IMR-90 (cell line): ENCODE results near the gene PXT1. TPM values are rescaled to one million over a fixed set of nuclear protein-coding genes. Genes with fewer than 3 reads are reported as not detected.
"Not testable (repeated sequence)": the region's sequence is repeated elsewhere in the genome, so short reads cannot be mapped to it uniquely, and the experiment has no call there.

Experiments used
- ATAC-seq: fragments of 200-7000 bp; cut with Tn5 transposase; 2 replicates; pipeline ENCODE4 v1.9.1; 2020; ENCODE audit warnings: low read depth, mild to moderate bottlenecking, moderate library complexity
- BruUV-seq: library from RNA; stranded (reverse); fragments of 400-500 nt; replicated peaks from 2 replicates; lab custom pipeline; 2021; lab: Mats Ljungman, UMichigan
- CTCF ChIA-PET: fragments of 300-600 bp; formaldehyde crosslinking; extraction: SDS; loops from one replicate; lab custom pipeline; 2021; ENCODE audit warnings: antibody characterized with exemption; lab: Yijun Ruan, JAX
- POLR2A ChIA-PET: fragments of 300-600 bp; sonication (Branson Sonifier 250); formaldehyde crosslinking; loops from one replicate; lab custom pipeline; 2022; ENCODE audit warnings: antibody characterized with exemption; ENCODE audit not compliant: unreplicated experiment; lab: Charles Lee
- DNase-seq: peaks from one replicate; pipeline ENCODE4 v3.0.0; 2013
- H2AFZ ChIP-seq: replicated peaks from 2 replicates; pipeline ENCODE3; 2013; ENCODE audit warnings: low read length, mild to moderate bottlenecking; ENCODE audit not compliant: poor library complexity
- H2AK5ac ChIP-seq: 2 replicates; pipeline ENCODE4 v1.6.1; 2013; ENCODE audit warnings: low read depth, low read length, inconsistent platforms
- H2AK9ac ChIP-seq: replicated peaks from 2 replicates; pipeline ENCODE3; 2013; ENCODE audit warnings: mild to moderate bottlenecking, low read depth, low read length, moderate library complexity; ENCODE audit not compliant: poor library complexity
- H2BK120ac ChIP-seq: 2 replicates; pipeline ENCODE4 v1.6.1; 2013; ENCODE audit warnings: low read depth, low read length, inconsistent platforms
- H2BK15ac ChIP-seq: 3 replicates; pipeline ENCODE4 v1.6.1; 2013; ENCODE audit warnings: low read depth, low read length, inconsistent platforms
- H2BK20ac ChIP-seq: 2 replicates; pipeline ENCODE4 v1.6.1; 2013; ENCODE audit warnings: low read depth, mild to moderate bottlenecking, inconsistent platforms, low read length, moderate library complexity
- H2BK5ac ChIP-seq: 2 replicates; pipeline ENCODE4 v1.6.1; 2013; ENCODE audit warnings: mild to moderate bottlenecking, low read depth, low read length, inconsistent platforms; ENCODE audit not compliant: poor library complexity, severe bottlenecking
- H3K14ac ChIP-seq: replicated peaks from 2 replicates; pipeline ENCODE4 v1.6.1; 2013; ENCODE audit warnings: low read depth, low read length, inconsistent platforms
- H3K18ac ChIP-seq: 2 replicates; pipeline ENCODE4 v1.6.1; 2013; ENCODE audit warnings: low read depth, low read length, control low read depth
- H3K23ac ChIP-seq: 2 replicates; pipeline ENCODE4 v1.6.1; 2013; ENCODE audit warnings: low read depth, low read length, inconsistent platforms
- H3K27ac ChIP-seq: 2 replicates; pipeline ENCODE4 v1.5.1; 2013; ENCODE audit warnings: mild to moderate bottlenecking, control low read depth, low read length; ENCODE audit not compliant: insufficient read depth
- H3K27me3 ChIP-seq: 2 replicates; pipeline ENCODE4 v1.6.1; 2013; ENCODE audit warnings: low read length; ENCODE audit not compliant: control insufficient read depth, insufficient read depth
- H3K36me3 ChIP-seq: 2 replicates; pipeline ENCODE4 v1.6.1; 2013; ENCODE audit warnings: low read length, mixed read lengths; ENCODE audit not compliant: control insufficient read depth, insufficient read depth
- H3K4ac ChIP-seq: 2 replicates; pipeline ENCODE4 v1.6.1; 2013; ENCODE audit warnings: low read depth, low read length, inconsistent platforms
- H3K4me1 ChIP-seq: 2 replicates; pipeline ENCODE4 v1.6.1; 2013; ENCODE audit warnings: low read length, mixed read lengths; ENCODE audit not compliant: control insufficient read depth, insufficient read depth
- H3K4me2 ChIP-seq: 2 replicates; pipeline ENCODE4 v1.6.1; 2013; ENCODE audit warnings: low read depth, mild to moderate bottlenecking, control low read depth, low read length, moderate library complexity
- H3K4me3 ChIP-seq: 2 replicates; pipeline ENCODE4 v1.5.1; 2013; ENCODE audit warnings: low read depth, mild to moderate bottlenecking, control low read depth, low read length, moderate library complexity; ENCODE audit not compliant: insufficient read depth
- H3K56ac ChIP-seq: 2 replicates; pipeline ENCODE4 v1.6.1; 2013; ENCODE audit warnings: low read length, inconsistent platforms; ENCODE audit not compliant: insufficient read depth; ENCODE audit errors: extremely low read depth
- H3K79me1 ChIP-seq, 2 experiments: 2 replicates each; pipeline ENCODE4 v1.6.1; 2013; ENCODE audit warnings: low read length in 2 of 2, inconsistent platforms in 1 of 2, low read depth in 1 of 2
- H3K9ac ChIP-seq: 2 replicates; pipeline ENCODE4 v1.6.1; 2013; ENCODE audit warnings: low read depth, low read length, control low read depth
- H3K9me1 ChIP-seq: 2 replicates; pipeline ENCODE4 v1.6.1; 2013; ENCODE audit warnings: low read length, inconsistent platforms; ENCODE audit not compliant: insufficient read depth
- H3K9me3 ChIP-seq: 2 replicates; pipeline ENCODE4 v1.6.1; 2013; ENCODE audit warnings: low read length; ENCODE audit not compliant: control insufficient read depth, insufficient read depth
- H4K20me1 ChIP-seq: 2 replicates; pipeline ENCODE4 v1.6.1; 2013; ENCODE audit warnings: low read length, inconsistent platforms; ENCODE audit not compliant: insufficient read depth
- H4K5ac ChIP-seq: 2 replicates; pipeline ENCODE4 v1.6.1; 2013; ENCODE audit warnings: mild to moderate bottlenecking, low read depth, low read length, control low read depth
- H4K8ac ChIP-seq, 2 experiments: 2 replicates each; pipeline ENCODE4 v1.6.1; 2013; ENCODE audit warnings: low read depth in 2 of 2, low read length in 2 of 2, control low read depth in 1 of 2, inconsistent platforms in 1 of 2
- H4K91ac ChIP-seq: 2 replicates; pipeline ENCODE4 v1.6.1; 2013; ENCODE audit warnings: low read depth, low read length, inconsistent platforms; ENCODE audit not compliant: insufficient read depth
- MAFK ChIP-seq: IDR thresholded peaks from 2 replicates; pipeline ENCODE4 v1.6.1; 2012; ENCODE audit warnings: low read depth, low read length, improper control_type of control experiment
- WGBS, 2 experiments: methylation state at CpG; one replicate each; pipeline versions ENCODE4 v1.1.5 to v1.1.7; 2013; ENCODE audit warnings: missing lambda C conversion rate in 2 of 2; ENCODE audit not compliant: insufficient read length in 1 of 2; ENCODE audit errors: extremely low coverage in 2 of 2; 5-methylcytosine and 5-hydroxymethylcytosine counted together
- dilution Hi-C: fragments of 300-500 bp; cut with HindIII; formaldehyde crosslinking; loops from one replicate; pipeline ENCODE4 v1.14.3; 2018; ENCODE audit warnings: low sequenced_read_pairs; ENCODE audit not compliant: unreplicated experiment
- in situ Hi-C: fragments of 300-500 bp; cut with MboI; formaldehyde crosslinking; loops from 3 replicates; pipeline ENCODE4 v1.14.3; 2019; ENCODE audit warnings: low sequenced_read_pairs, inconsistent platforms, mixed read lengths
- intact Hi-C: fragments of 100-400 bp; cut with micrococcal nuclease; formaldehyde crosslinking; loops from 2 replicates; pipeline ENCODE4 v1.10.0; 2022
- polyA plus RNA-seq, 3 experiments: library from polyadenylated mRNA; depleted of rRNA; stranded (reverse); fragments of >200 nt; gene quantifications; 2 replicates each; pipeline ENCODE4 v1.2.3, GENCODE V29; 2012; ENCODE audit warnings: low replicate concordance in 1 of 3
- total RNA-seq: library from RNA; depleted of rRNA; stranded (reverse); fragments of >200 nt; gene quantifications from 2 replicates; pipeline ENCODE4 v1.2.3, GENCODE V29; 2012

PXT1 gene
- total and polyA plus RNA-seq, 2 of the 4 experiments (the other 2 are of a cell fraction), result not detected

DNA sequence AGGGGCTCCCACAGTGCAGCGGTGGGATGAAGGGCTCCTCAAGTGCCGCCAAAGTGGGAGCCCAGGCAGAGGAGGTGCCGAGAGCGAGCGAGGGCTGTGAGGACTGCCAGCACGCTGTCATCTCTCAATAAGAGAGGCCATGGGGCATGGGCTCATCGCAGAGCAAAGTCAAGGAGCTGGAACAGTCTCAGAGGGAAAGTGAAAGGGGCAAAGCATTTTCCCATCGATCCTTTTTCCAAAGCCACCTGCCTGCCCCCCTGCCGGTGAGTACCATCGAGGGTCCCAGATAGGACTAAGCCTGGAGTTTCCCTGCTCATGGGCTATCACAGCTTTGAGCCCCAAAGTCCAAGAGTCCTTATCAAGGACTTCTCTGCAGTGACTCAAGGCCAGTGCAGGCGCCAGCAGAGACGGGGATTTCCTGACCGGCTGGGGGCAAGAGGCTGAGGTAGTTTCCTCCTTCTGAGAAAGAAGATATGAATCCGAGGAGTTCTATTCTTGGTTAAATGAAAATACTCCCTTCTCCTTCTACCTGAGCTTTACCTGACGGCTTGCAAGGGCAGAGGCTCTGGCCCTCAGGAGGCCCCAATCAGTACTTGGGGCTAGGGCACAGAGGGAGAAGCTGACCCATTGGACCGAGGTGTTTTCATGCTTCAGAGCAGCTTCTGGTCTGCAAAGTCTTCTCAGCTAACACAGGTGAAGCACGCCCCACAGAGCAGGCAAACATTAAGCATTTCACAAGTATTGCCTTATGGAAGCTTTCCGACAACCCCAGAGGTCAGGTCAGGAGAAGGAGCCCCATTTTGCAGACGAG is 77.8 kb downstream of the PXT1 start (continued):
- no peak for TF ChIP-seq MAFK

DNA sequence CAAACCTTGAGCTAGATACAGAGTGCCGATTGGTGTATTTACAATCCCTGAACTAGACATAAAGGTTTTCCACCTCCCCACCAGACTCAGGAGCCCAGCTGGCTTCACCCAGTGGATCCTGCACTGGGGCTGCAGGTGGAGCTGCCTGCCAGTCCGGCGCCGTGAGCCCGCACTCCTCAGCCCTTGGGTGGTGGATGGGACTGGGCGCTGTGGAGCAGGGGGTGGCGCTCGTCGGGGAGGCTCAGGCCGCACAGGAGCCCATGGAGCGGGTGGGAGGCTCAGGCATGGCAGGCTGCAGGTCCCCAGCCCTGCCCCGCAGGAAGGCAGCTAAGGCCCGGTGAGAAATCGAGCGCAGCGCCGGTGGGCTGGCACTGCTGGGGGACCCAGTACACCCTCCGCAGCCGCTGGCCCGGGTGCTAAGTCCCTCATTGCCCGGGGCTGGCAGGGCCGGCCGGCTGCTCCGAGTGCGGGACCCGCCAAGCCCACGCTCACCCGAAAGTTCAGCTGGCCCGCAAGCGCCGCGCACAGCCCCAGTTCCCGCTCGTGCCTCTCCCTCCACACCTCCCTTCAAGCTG is 78.5 kb downstream of the PXT1 start:
- dilution Hi-C loops, H3K9ac ChIP-seq: not testable (repeated sequence)

DNA sequence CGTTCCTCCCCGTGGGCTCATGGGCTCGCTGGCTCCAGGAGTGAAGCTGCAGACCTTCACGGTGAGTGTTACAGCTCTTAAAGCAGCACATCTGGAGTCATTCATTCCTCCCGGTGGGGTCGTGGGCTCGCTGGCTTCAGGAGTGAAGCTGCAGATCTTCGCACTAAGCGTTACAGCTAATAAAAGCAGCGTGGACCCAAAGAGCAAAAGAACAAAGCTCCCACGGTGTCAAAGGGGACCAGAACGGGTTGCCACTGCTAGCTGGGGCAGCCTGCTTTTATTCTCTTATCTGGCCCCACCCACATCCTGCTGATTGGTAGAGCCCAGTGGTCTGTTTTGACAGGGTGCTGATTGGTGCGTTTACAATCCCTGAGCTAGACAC is 79.3 kb downstream of the PXT1 start:
- H3K4me3 ChIP-seq, H2BK120ac ChIP-seq, H3K4ac ChIP-seq, dilution Hi-C loops, POLR2A ChIA-PET, H3K9me1 ChIP-seq, CTCF ChIA-PET, H3K9me3 ChIP-seq, H2BK15ac ChIP-seq, H3K27ac ChIP-seq, H2BK20ac ChIP-seq, in situ Hi-C loops, H3K27me3 ChIP-seq, H4K5ac ChIP-seq, H2BK5ac ChIP-seq, H3K36me3 ChIP-seq, H3K4me2 ChIP-seq, ATAC-seq, H2AFZ ChIP-seq, H3K23ac ChIP-seq, H2AK9ac ChIP-seq, H3K56ac ChIP-seq, H3K9ac ChIP-seq, H3K4me1 ChIP-seq, intact Hi-C loops, H4K8ac ChIP-seq, H4K20me1 ChIP-seq, H3K79me1 ChIP-seq, H4K91ac ChIP-seq, DNase-seq, H2AK5ac ChIP-seq, H3K18ac ChIP-seq, BruUV-seq, H3K14ac ChIP-seq: not testable (repeated sequence)
- 80% methylated on average over 1 of the region's 13 CpGs; no CpG with 5 or more reads in 1 of the 2 experiments for WGBS, 2 experiments

More for the DNA sequence above, 78.5 kb downstream of the PXT1 start:
- H2BK15ac ChIP-seq, H3K4me2 ChIP-seq, H4K20me1 ChIP-seq, H3K23ac ChIP-seq, in situ Hi-C loops, H3K18ac ChIP-seq, CTCF ChIA-PET, H3K9me3 ChIP-seq, H4K91ac ChIP-seq, H2BK5ac ChIP-seq, H2BK20ac ChIP-seq, DNase-seq, H4K5ac ChIP-seq, H2AK9ac ChIP-seq, H2AK5ac ChIP-seq, H3K27ac ChIP-seq, H3K36me3 ChIP-seq, ATAC-seq, H3K56ac ChIP-seq, intact Hi-C loops, H3K14ac ChIP-seq, BruUV-seq, H3K79me1 ChIP-seq, H3K4me3 ChIP-seq, H2BK120ac ChIP-seq, H3K4ac ChIP-seq, H2AFZ ChIP-seq, H4K8ac ChIP-seq, POLR2A ChIA-PET, H3K9me1 ChIP-seq, H3K27me3 ChIP-seq, H3K4me1 ChIP-seq: not testable (repeated sequence)
- WGBS, 2 experiments, result no CpG with 5 or more reads among the region's 34 CpGs
